ENCODE data around the gene BRINP3.

Gene BRINP3

GRCh38 chr1:190098107-190098506 is 379.6 kb downstream of the BRINP3 start:
- DNase-seq: no peak

GRCh38 chr1:190095596-190095995 is 382.1 kb downstream of the BRINP3 start:
- no peak for DNase-seq

- DNase-seq: no peak
These were observed 393.1 kb downstream of the BRINP3 start for GRCh38 chr1:190084552-190084951.

- no peak for DNase-seq
These were observed 409.4 kb downstream of the BRINP3 start for GRCh38 chr1:190068304-190068703.

GRCh38 chr1:190067592-190067991 is 410.1 kb downstream of the BRINP3 start:
- DNase-seq: no peak

- DNase-seq: no peak
These were observed 411.7 kb downstream of the BRINP3 start for GRCh38 chr1:190066011-190066410.

GRCh38 chr1:190049314-190049713 is 428.4 kb downstream of the BRINP3 start:
- DNase-seq: no peak
